ENCODE measurements around the gene PKN3.

The PKN3 gene

DNA sequence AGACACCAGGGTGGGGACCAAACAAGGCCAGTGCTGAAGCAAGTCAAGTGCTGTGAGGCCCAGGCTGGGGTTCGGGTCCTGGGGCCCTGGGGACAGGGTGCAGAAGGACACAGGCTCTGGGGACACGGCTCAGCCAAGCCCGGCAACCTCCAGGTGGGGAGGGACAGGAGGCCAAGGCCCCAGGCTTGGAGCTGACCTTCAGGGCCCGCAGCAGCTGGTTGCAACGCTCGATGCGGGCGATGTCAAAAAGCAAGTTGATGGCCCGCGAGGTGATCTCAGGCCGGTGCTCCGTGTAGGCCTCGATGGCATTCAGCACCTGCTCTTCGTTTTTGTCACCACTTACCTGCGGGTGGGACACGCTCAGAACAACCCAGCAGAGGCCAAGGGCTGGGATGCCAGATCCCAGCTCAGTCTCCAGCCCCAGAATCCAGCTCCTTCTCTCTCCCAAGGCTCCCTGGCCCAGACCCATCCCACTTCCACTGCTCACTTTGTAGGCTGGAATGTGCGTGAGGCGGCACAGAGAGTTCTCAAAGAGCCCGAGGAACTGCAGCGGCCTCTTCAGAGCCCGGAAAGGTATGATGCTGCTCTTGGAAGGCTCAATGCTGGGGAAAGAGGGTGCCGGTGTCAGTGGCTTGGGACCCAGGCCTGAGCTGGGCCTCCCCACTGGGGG, 48.8 kb downstream of the PKN3 start:
- no peak for DNase-seq

DNA sequence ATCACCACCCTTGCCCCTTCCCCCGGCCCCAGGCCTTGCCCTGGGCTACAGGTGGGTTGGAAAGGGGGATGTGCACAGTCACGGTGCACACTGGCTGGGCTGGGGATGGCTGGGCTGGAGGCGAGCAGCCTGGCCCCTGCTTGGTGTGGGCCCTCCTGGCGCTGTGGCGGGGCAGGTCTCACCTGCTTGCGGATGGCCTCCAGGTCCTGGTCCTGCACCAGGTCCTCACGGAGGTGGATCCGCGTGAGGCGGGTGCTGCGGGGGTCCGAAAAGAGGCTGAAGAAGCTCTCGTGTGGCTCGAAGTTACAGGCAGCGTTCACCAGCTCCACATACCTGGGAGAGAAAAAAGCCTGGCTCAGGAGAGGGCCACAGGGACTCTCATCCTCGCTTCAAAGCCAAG, 51.3 kb downstream of the PKN3 start:
- DNase-seq: no peak

DNA sequence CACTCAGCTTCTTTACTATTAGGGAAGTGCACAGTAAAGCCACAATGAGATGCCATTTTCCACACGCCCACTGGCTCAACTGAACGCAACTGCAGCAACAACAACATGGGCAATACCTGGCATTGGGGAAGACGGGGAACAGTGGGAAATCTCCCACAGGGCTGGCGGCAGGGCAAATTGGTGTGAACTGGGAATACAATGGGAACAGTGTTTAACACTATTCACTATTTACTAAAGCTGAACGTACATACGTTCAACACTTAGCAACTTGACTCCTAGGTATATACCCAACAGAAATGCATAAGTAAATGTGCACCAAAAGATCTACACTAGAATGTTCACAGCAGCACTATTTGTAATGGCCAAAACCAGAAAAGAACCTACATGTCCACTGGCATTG, 55.3 kb downstream of the PKN3 start:
- no peak for DNase-seq

DNA sequence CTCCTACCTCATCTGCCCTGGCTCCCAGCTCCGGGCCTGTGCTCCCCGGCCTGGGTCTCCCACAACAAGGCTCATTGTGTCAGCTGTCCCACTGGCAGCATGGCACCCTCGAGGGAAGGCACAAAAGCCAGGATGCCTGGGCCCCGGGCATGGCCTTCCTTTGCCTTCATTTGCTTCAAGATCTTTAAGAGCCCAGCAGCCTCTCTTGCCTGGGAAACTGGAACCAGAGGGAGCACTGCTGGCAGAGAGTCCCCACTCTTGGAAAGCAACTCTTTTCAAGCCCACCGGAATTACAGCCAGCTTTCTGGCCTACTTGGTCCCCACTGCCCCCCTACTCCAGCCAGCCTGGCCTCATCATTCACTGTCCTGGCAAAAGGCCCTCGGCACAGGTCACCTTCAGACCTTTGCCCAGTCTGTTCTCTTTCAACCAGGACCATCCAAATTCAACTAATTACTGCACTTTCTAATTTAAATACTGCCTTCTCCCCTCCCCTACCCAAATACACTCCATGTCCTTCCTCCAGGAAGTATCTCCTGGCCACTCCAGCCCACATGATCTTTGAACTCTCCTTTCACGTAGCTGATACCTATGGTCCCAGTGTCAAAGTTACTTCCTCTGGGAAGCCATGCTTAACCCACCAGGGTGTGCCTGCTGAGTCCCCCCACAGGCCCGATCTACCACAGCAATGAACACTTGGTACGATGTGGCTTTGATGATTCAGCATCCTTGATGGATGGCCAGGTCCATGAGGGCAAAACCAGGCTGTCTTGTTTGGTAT, 60.6 kb downstream of the PKN3 start:
- DNase-seq: no peak

DNA sequence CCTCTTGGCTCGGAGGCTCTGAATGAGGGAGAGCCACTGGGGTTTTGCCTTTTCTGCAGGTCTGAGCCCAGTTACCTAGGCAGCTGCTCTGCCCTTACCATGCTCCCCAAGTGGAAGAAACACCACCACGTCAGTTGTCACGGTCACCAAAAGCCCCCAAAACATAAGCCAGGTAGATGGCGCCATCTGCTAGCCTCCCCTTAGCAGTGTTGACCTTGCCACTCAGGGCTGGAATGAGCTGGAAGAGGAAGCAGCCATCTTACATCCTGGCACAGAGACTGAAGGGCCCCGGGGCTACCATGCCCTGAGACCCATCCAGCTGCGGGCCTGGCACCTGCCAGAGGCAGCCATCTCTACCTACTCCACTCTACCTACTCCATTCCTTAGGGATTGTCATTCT, 62.1 kb downstream of the PKN3 start:
- DNase-seq: no peak

DNA sequence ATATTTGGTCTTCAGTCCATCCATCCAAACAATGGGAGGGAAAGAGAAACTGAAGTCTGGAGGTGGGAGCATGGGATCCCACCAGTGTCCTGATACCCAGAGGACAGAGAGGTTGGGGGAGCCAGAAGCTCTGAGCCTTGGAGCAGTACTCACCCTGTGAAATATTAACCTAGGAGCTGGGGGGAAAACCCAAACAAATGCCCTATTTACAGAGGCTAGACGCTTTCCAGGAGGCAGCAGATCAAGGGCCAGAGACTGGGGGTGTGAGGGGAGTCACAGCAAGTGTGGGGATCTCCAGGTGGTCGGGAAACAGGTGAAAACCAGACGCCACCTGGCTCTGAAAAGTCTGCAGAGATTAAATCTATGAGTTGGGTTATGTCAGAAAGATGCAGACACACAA, 63.2 kb downstream of the PKN3 start:
- DNase-seq: no peak

DNA sequence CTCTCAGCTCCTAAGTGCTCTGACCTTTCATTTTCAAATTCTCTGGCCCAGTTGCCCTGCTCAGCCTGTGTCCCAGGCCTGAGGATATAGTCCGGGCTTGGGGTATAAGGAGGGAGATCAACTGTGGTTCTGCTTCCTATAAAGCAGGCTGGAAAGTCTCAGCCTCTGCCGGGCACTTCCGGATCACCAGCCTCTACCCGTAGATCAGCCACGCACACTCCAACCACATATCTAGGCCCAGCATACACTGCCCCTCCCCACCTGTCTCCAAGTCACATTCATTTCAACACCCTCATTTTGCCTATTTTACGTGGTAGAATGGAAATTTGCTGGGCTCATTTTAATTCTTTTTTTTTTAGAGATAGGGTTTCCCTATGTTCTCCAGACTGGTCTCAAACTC, 66.3 kb downstream of the PKN3 start:
- DNase-seq: no peak

All from NCI-H1436 treated with DMSO at 0.1 percent for 48 hours (cell line).